ENCODE data around the gene SEC11A.

Gene SEC11A

GRCh38 chr15:84669726-84670125 is 46.2 kb downstream of the SEC11A start:
- Histone ChIP-seq H3K36me3 (replicated peaks; ENCODE audit: insufficient read depth, low read length) (peaks cover 8% of the 10 kb centered on the region), H3K4me3 (ENCODE audit: low read length) (no peak overlapping the region), H3K4me1 (ENCODE audit: low read length) (no peaks in the 10 kb centered on the region), H3K4me2 (ENCODE audit: low read depth, low read length) (no peak overlapping the region), H3K9ac (ENCODE audit: low read length) (no peak overlapping the region), H4K20me1 (ENCODE audit: insufficient read depth, low read length) (no peaks in the 10 kb centered on the region), H3K27me3 (replicated peaks; ENCODE audit: insufficient read depth, low read length) (no peaks in the 10 kb centered on the region), H3F3A (ENCODE audit: insufficient read depth, low read length) (no peaks in the 10 kb centered on the region), H3K79me2 (ENCODE audit: low read length) (no peaks in the 10 kb centered on the region), H3K9me3 (replicated peaks; ENCODE audit: insufficient read depth, low read length) (no peaks in the 10 kb centered on the region), H2AFZ (ENCODE audit: low read length) (no peak overlapping the region), H3K27ac (ENCODE audit: low read length) (no peak overlapping the region), H3K9me2 (replicated peaks; ENCODE audit: insufficient read depth, low read length) (no peaks in the 10 kb centered on the region)
- TF ChIP-seq EZH2phosphoT487 (IDR thresholded peaks at IDR 0.05; ENCODE audit: low read length) (no peak), CTCF (IDR thresholded peaks at IDR 0.05; ENCODE audit: low read length) (no peak), EZH2 (optimal IDR thresholded peaks at IDR 0.05; ENCODE audit: low read depth, low read length) (no peak)
- no peak for DNase-seq

GRCh38 chr15:84668221-84668982 is 47.5 kb downstream of the SEC11A start:
- Histone ChIP-seq H3K27ac (ENCODE audit: low read length) (no peak overlapping the region), H3K9me2 (replicated peaks; ENCODE audit: insufficient read depth, low read length) (no peaks in the 10 kb centered on the region), H2AFZ (ENCODE audit: low read length) (no peak overlapping the region), H3K27me3 (replicated peaks; ENCODE audit: insufficient read depth, low read length) (no peaks in the 10 kb centered on the region), H3K4me2 (ENCODE audit: low read depth, low read length) (no peak overlapping the region), H4K20me1 (ENCODE audit: insufficient read depth, low read length) (no peaks in the 10 kb centered on the region), H3K79me2 (ENCODE audit: low read length) (no peaks in the 10 kb centered on the region), H3K36me3 (replicated peaks; ENCODE audit: insufficient read depth, low read length) (peaks cover 8% of the 10 kb centered on the region), H3K9me3 (replicated peaks; ENCODE audit: insufficient read depth, low read length) (no peaks in the 10 kb centered on the region), H3K4me1 (ENCODE audit: low read length) (no peaks in the 10 kb centered on the region), H3F3A (ENCODE audit: insufficient read depth, low read length) (no peaks in the 10 kb centered on the region), H3K9ac (ENCODE audit: low read length) (no peak overlapping the region), H3K4me3 (ENCODE audit: low read length) (no peak overlapping the region)
- no peak for DNase-seq
- TF ChIP-seq EZH2phosphoT487 (IDR thresholded peaks at IDR 0.05; ENCODE audit: low read length) (no peak), CTCF (IDR thresholded peaks at IDR 0.05; ENCODE audit: low read length) (no peak), EZH2 (optimal IDR thresholded peaks at IDR 0.05; ENCODE audit: low read depth, low read length) (no peak)

- H3K4me2 ChIP-seq (ENCODE audit: low read depth, low read length), result no peak overlapping the region
- H3F3A ChIP-seq (ENCODE audit: insufficient read depth, low read length), result no peaks in the 10 kb centered on the region
- H3K27ac ChIP-seq (ENCODE audit: low read length), result no peak overlapping the region
- no peak overlapping the region for H3K4me3 ChIP-seq (ENCODE audit: low read length)
- H3K36me3 ChIP-seq (replicated peaks; ENCODE audit: insufficient read depth, low read length), result peaks cover 8% of the 10 kb centered on the region
- H2AFZ ChIP-seq (ENCODE audit: low read length), result no peak overlapping the region
- H3K9me2 ChIP-seq (replicated peaks; ENCODE audit: insufficient read depth, low read length), result no peaks in the 10 kb centered on the region
- H3K79me2 ChIP-seq (ENCODE audit: low read length), result no peaks in the 10 kb centered on the region
- H3K9ac ChIP-seq (ENCODE audit: low read length), result no peak overlapping the region
- H3K4me1 ChIP-seq (ENCODE audit: low read length), result no peaks in the 10 kb centered on the region; the same call in 1 of the 2 replicates
- TF ChIP-seq CTCF (IDR thresholded peaks at IDR 0.05; ENCODE audit: low read length) (no peak), EZH2phosphoT487 (IDR thresholded peaks at IDR 0.05; ENCODE audit: low read length) (no peak), EZH2 (optimal IDR thresholded peaks at IDR 0.05; ENCODE audit: low read depth, low read length) (no peak)
- no peaks in the 10 kb centered on the region for H4K20me1 ChIP-seq (ENCODE audit: insufficient read depth, low read length)
- DNase-seq, result no peak
- no peaks in the 10 kb centered on the region for H3K9me3 ChIP-seq (replicated peaks; ENCODE audit: insufficient read depth, low read length)
- H3K27me3 ChIP-seq (replicated peaks; ENCODE audit: insufficient read depth, low read length), result no peaks in the 10 kb centered on the region
Observed at GRCh38 chr15:84666373-84666772, 49.6 kb downstream of the SEC11A start.

Data from MM.1S (cell line).